ENCODE measurements around the gene NKTR. TPM values are rescaled to one million over a fixed set of nuclear protein-coding genes. Genes with fewer than 3 reads are reported as not detected.

The NKTR gene
- total and polyA plus RNA-seq, 2 of the 13 experiments (the other 11 are each of a cell fraction or from before 2014, with no cell fraction given), result 41.3 to 59.6 TPM

- no peak; the same call in 1 of the 2 replicates for TF ChIP-seq ZBTB2 (CRISPR knock-in tag; IDR thresholded peaks at IDR 0.05; ENCODE audit: low read depth)
- TF ChIP-seq SRSF4 (IDR thresholded peaks at IDR 0.05; ENCODE audit: low read depth, low read length, poor library complexity, severe bottlenecking), result no peak
- TF ChIP-seq ZNF572 (CRISPR knock-in tag; IDR thresholded peaks at IDR 0.05), result no peak
- TF ChIP-seq, protein P1, sequence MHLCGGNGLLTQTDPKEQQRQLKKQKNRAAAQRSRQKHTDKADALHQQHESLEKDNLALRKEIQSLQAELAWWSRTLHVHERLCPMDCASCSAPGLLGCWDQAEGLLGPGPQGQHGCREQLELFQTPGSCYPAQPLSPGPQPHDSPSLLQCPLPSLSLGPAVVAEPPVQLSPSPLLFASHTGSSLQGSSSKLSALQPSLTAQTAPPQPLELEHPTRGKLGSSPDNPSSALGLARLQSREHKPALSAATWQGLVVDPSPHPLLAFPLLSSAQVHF (CRISPR knock-in tag; IDR thresholded peaks at IDR 0.05), result no peak
- TF ChIP-seq, protein P2, sequence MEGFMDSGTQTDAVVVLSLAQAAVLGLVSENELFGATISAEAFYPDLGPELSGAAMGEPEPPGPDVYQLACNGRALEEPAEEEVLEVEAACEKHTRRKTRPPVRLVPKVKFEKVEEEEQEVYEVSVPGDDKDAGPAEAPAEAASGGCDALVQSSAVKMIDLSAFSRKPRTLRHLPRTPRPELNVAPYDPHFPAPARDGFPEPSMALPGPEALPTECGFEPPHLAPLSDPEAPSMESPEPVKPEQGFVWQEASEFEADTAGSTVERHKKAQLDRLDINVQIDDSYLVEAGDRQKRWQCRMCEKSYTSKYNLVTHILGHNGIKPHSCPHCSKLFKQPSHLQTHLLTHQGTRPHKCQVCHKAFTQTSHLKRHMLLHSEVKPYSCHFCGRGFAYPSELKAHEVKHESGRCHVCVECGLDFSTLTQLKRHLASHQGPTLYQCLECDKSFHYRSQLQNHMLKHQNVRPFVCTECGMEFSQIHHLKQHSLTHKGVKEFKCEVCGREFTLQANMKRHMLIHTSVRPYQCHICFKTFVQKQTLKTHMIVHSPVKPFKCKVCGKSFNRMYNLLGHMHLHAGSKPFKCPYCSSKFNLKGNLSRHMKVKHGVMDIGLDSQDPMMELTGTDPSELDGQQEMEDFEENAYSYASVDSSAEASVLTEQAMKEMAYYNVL (CRISPR knock-in tag; IDR thresholded peaks at IDR 0.05; ENCODE audit: borderline replicate concordance), result peak; percentile 25; the same call in 1 of the 2 replicates
- TF ChIP-seq PRMT3 (CRISPR knock-in tag; IDR thresholded peaks at IDR 0.05; ENCODE audit: borderline replicate concordance, low read depth), result no peak
- no peak for TF ChIP-seq NFKBIZ (CRISPR knock-in tag; IDR thresholded peaks at IDR 0.05)
- TF ChIP-seq SIN3B (IDR thresholded peaks at IDR 0.05; ENCODE audit: low read length), result no peak
- TF ChIP-seq CHD4 (IDR thresholded peaks at IDR 0.05; ENCODE audit: borderline replicate concordance, low read length), result no peak
- TF ChIP-seq SMAD9 (CRISPR knock-in tag; IDR thresholded peaks at IDR 0.05), result no peak
- TF ChIP-seq SOX5 (CRISPR knock-in tag; IDR thresholded peaks at IDR 0.05; ENCODE audit: borderline replicate concordance), result no peak
- TF ChIP-seq ZBTB40 (IDR thresholded peaks at IDR 0.05), result no peak
- TF ChIP-seq ZBTB40 (CRISPR knock-in tag; IDR thresholded peaks at IDR 0.05), result peak; percentile 55
These were observed 54.1 kb downstream of the NKTR start (continued) for GRCh38 chr3:42654331-42655201.
